Prostate gland (tissue), 2 donors: ENCODE measurements around the gene DRD2.

ENCODE experiments used
- POLR2AphosphoS5 ChIP-seq: sonication (generic); formaldehyde crosslinking; IDR thresholded peaks from one replicate; pipeline ENCODE4 v1.6.1; 2017; ENCODE audit warnings: antibody characterized with exemption
- TF ChIP-seq, protein P1 (sequence below), 4 experiments: fragments of 200-600 bp in 2 of 4; fragments of 450-650 bp in 2 of 4; sonication (generic) in 2 of 4; IDR thresholded peaks; 1 replicate in 3 of 4; 2 replicates in 1 of 4; pipeline ENCODE4 v1.5.1; 2016 to 2019; ENCODE audit warnings: antibody characterized with exemption in 4 of 4, mild to moderate bottlenecking in 2 of 4, moderate library complexity in 2 of 4

- TF ChIP-seq, protein P1, sequence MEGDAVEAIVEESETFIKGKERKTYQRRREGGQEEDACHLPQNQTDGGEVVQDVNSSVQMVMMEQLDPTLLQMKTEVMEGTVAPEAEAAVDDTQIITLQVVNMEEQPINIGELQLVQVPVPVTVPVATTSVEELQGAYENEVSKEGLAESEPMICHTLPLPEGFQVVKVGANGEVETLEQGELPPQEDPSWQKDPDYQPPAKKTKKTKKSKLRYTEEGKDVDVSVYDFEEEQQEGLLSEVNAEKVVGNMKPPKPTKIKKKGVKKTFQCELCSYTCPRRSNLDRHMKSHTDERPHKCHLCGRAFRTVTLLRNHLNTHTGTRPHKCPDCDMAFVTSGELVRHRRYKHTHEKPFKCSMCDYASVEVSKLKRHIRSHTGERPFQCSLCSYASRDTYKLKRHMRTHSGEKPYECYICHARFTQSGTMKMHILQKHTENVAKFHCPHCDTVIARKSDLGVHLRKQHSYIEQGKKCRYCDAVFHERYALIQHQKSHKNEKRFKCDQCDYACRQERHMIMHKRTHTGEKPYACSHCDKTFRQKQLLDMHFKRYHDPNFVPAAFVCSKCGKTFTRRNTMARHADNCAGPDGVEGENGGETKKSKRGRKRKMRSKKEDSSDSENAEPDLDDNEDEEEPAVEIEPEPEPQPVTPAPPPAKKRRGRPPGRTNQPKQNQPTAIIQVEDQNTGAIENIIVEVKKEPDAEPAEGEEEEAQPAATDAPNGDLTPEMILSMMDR (IDR thresholded peaks at IDR 0.05) = no peak
- no peak for TF ChIP-seq POLR2AphosphoS5
Measured at GRCh38 chr11:113488931-113489351, 13.7 kb upstream of the DRD2 start.
